A549 treated with DMSO at 1 μM for 4 hours (cell line): ENCODE data around the gene CNKSR3. TPM values are rescaled to one million over a fixed set of nuclear protein-coding genes. Genes with fewer than 3 reads are reported as not detected.

ENCODE experiments used
- total RNA-seq: library from RNA; stranded (reverse); fragments of 200-300 nt; extraction: Qiagen RNA extraction; gene quantifications from 5 replicates; pipeline ENCODE4 v1.2.3, GENCODE V29; 2022; ENCODE audit warnings: low read depth

Gene CNKSR3
- total RNA-seq = 4.9 to 6.0 TPM (median 5.5 TPM) in 5 replicates

GRCh38 chr6:154510144-154510905 is at the start of gene CNKSR3:
Gene CNKSR3, minus strand, starts transcription at chr6:154510685. Its CDS starts 571 bp downstream, at chr6:154510114.

GRCh38 chr6:154356690-154357089 is 153.8 kb downstream of the CNKSR3 start, which contains the start of gene IPCEF1:
Gene IPCEF1, minus strand, starts transcription at chr6:154356803. Its CDS starts 90,856 bp downstream, at chr6:154265947.

Other genes with a start within 250 kb of the CNKSR3 start
- 0.02 to 0.03 TPM in 2 of 5 replicates, not detected in the others for gene IPCEF1, start 153.9 kb downstream of the CNKSR3 start, total RNA-seq
- 17.2 to 21.1 TPM (median 19.5 TPM) in 5 replicates for gene SCAF8, start 222.7 kb upstream of the CNKSR3 start, total RNA-seq